Right lung (tissue), 5 donors: ENCODE data around the gene TMEM212. TPM values are rescaled to one million over a fixed set of nuclear protein-coding genes. Genes with fewer than 3 reads are reported as not detected.
"Not testable (repeated sequence)": the region's sequence is repeated elsewhere in the genome, so short reads cannot be mapped to it uniquely, and the experiment has no call there.

Source experiments
- DNase-seq, 2 donors: peaks; one replicate each; pipeline ENCODE4 v3.0.0-alpha.2; 2013
- polyA plus RNA-seq, 5 donors: library from polyadenylated mRNA; unstranded; fragments of 120-200 nt; gene quantifications; one replicate each; pipeline versions ENCODE4 v1.2.1 to v1.2.3, GENCODE V29; 2013; ENCODE audit warnings: inconsistent platforms in 1 of 5, low replicate concordance in 1 of 5; ENCODE audit not compliant: insufficient read length in 5 of 5, insufficient read depth in 1 of 5

Gene TMEM212
- polyA plus RNA-seq, 5 donors = 0.80 to 4.7 (median 2.6) TPM

GRCh38 chr3:171883893-171884279 lies 40.7 kb downstream of the TMEM212 start:
- no peak for DNase-seq

GRCh38 chr3:171888466-171888865 lies 45.3 kb downstream of the TMEM212 start:
- DNase-seq = no peak

- DNase-seq = no peak
Observed at GRCh38 chr3:171890398-171890797, 47.2 kb downstream of the TMEM212 start.

GRCh38 chr3:171892457-171892856 lies 49.3 kb downstream of the TMEM212 start:
- no peak for DNase-seq

- DNase-seq = no peak
Observed at GRCh38 chr3:171895291-171895690, 52.1 kb downstream of the TMEM212 start.

GRCh38 chr3:171895900-171896299 lies 52.8 kb downstream of the TMEM212 start:
- DNase-seq = no peak

GRCh38 chr3:171896316-171896715 lies 53.2 kb downstream of the TMEM212 start:
- DNase-seq = no peak

GRCh38 chr3:171898192-171898591 lies 55.0 kb downstream of the TMEM212 start:
- DNase-seq = no peak

GRCh38 chr3:171900446-171900845 lies 57.3 kb downstream of the TMEM212 start:
- DNase-seq = no peak

GRCh38 chr3:171901615-171902312 lies 58.6 kb downstream of the TMEM212 start:
- DNase-seq = no peak

GRCh38 chr3:171904829-171905228 lies 61.7 kb downstream of the TMEM212 start:
- DNase-seq = peak; percentile 16

GRCh38 chr3:171906503-171906902 lies 63.4 kb downstream of the TMEM212 start:
- DNase-seq = not testable (repeated sequence)

- DNase-seq = no peak
Observed at GRCh38 chr3:171906951-171907676, 64.0 kb downstream of the TMEM212 start.

- no peak for DNase-seq
Observed at GRCh38 chr3:171907761-171908160, 64.6 kb downstream of the TMEM212 start.

GRCh38 chr3:171908731-171909130 lies 65.6 kb downstream of the TMEM212 start:
- DNase-seq = no peak

Other genes with a start within 250 kb of the TMEM212 start
- 1 to 10 TPM; 2.8 to 6.3 (median 5.0) TPM for gene PLD1, start 32.9 kb upstream of the TMEM212 start, polyA plus RNA-seq
- gene FNDC3B, start 196.2 kb downstream of the TMEM212 start, polyA plus RNA-seq = 10 to 100 TPM; 27.6 to 52.1 (median 40.2) TPM